Uterus (tissue), 2 donors: ENCODE results near the gene HSPA12B.

Source experiments
- CTCF ChIP-seq, 4 experiments: fragments of 200-600 bp in 2 of 4; fragments of 450-650 bp in 2 of 4; sonication (generic) in 2 of 4; IDR thresholded peaks; one replicate each; pipeline ENCODE4 v1.5.1; 2016 to 2019; ENCODE audit warnings: antibody characterized with exemption in 4 of 4, mild to moderate bottlenecking in 2 of 4, moderate library complexity in 1 of 4
- POLR2A ChIP-seq, 2 donors: fragments of 450-650 bp; IDR thresholded peaks; one replicate each; pipeline ENCODE4 v1.6.1; 2016; ENCODE audit warnings: antibody characterized with exemption in 2 of 2, mild to moderate bottlenecking in 1 of 2, moderate library complexity in 1 of 2

GRCh38 chr20:3733119-3733995 is 872 bp downstream of the HSPA12B start:
- TF ChIP-seq CTCF (IDR thresholded peaks at IDR 0.05), result no peak
- TF ChIP-seq POLR2A (IDR thresholded peaks at IDR 0.05), result no peak
